HG03097 (cell line): ENCODE measurements around the gene DCDC1.
"Not testable (repeated sequence)": the region's sequence is repeated elsewhere in the genome, so short reads cannot be mapped to it uniquely, and the experiment has no call there.

ENCODE experiments used
- ATAC-seq: cut with Tn5 transposase; IDR thresholded peaks from one replicate; pipeline ENCODE4 v1.9.1; 2021; ENCODE audit not compliant: unreplicated experiment, low FRiP score

DCDC1 gene

GRCh38 chr11:31000381-31000780 is 369.2 kb downstream of the DCDC1 start:
- ATAC-seq = no peak

GRCh38 chr11:30992513-30992849 is 377.1 kb downstream of the DCDC1 start:
- ATAC-seq = no peak

- ATAC-seq = no peak
Observed at GRCh38 chr11:30991802-30992512, 377.6 kb downstream of the DCDC1 start.

GRCh38 chr11:30991376-30991775 is 378.2 kb downstream of the DCDC1 start:
- ATAC-seq = no peak

- ATAC-seq = no peak
Observed at GRCh38 chr11:30990625-30991296, 378.8 kb downstream of the DCDC1 start.

- ATAC-seq = no peak
Observed at GRCh38 chr11:30987819-30988218, 381.7 kb downstream of the DCDC1 start.

GRCh38 chr11:30985536-30985935 is 384.0 kb downstream of the DCDC1 start:
- no peak for ATAC-seq

- no peak for ATAC-seq
Observed at GRCh38 chr11:30984827-30985226, 384.7 kb downstream of the DCDC1 start.

- ATAC-seq = no peak
Observed at GRCh38 chr11:30984442-30984816, 385.1 kb downstream of the DCDC1 start.

GRCh38 chr11:30983776-30984441 is 385.6 kb downstream of the DCDC1 start:
- no peak for ATAC-seq

- ATAC-seq = no peak
Observed at GRCh38 chr11:30983143-30983542, 386.4 kb downstream of the DCDC1 start.

GRCh38 chr11:30967579-30967978 is 402.0 kb downstream of the DCDC1 start:
- no peak for ATAC-seq

- ATAC-seq = no peak
Observed at GRCh38 chr11:30960387-30960992, 409.0 kb downstream of the DCDC1 start.

- ATAC-seq = no peak
Observed at GRCh38 chr11:30956751-30957150, 412.8 kb downstream of the DCDC1 start.

GRCh38 chr11:30949838-30950237 is 419.7 kb downstream of the DCDC1 start:
- no peak for ATAC-seq

GRCh38 chr11:30947715-30948114 is 421.8 kb downstream of the DCDC1 start:
- ATAC-seq = not testable (repeated sequence)

GRCh38 chr11:30938810-30939209 is 430.7 kb downstream of the DCDC1 start:
- ATAC-seq = no peak

- ATAC-seq = no peak
Observed at GRCh38 chr11:30938171-30938570, 431.4 kb downstream of the DCDC1 start.

- no peak for ATAC-seq
Observed at GRCh38 chr11:30936491-30936890, 433.0 kb downstream of the DCDC1 start.

- no peak for ATAC-seq
Observed at GRCh38 chr11:30935861-30936260, 433.7 kb downstream of the DCDC1 start.

- ATAC-seq = no peak
Observed at GRCh38 chr11:30926130-30926529, 443.4 kb downstream of the DCDC1 start.
